Stimulated activated CD8-positive, alpha-beta memory T cell treated with anti-CD3 and anti-CD28 coated beads, Interleukin-15, amount 100 ng/mL, for 24 hours (primary cell): Measurements from ENCODE around the gene SEMA7A.
A peak's percentile ranks its signal among the peaks of the same experiment; 100 is the strongest.
"Not testable (repeated sequence)": the region's sequence is repeated elsewhere in the genome, so short reads cannot be mapped to it uniquely, and the experiment has no call there.

Experiments
- DNase-seq: peaks from one replicate; pipeline ENCODE4 v3.0.0-alpha.2; 2020; ENCODE audit warnings: low read depth

Gene SEMA7A, protein sequence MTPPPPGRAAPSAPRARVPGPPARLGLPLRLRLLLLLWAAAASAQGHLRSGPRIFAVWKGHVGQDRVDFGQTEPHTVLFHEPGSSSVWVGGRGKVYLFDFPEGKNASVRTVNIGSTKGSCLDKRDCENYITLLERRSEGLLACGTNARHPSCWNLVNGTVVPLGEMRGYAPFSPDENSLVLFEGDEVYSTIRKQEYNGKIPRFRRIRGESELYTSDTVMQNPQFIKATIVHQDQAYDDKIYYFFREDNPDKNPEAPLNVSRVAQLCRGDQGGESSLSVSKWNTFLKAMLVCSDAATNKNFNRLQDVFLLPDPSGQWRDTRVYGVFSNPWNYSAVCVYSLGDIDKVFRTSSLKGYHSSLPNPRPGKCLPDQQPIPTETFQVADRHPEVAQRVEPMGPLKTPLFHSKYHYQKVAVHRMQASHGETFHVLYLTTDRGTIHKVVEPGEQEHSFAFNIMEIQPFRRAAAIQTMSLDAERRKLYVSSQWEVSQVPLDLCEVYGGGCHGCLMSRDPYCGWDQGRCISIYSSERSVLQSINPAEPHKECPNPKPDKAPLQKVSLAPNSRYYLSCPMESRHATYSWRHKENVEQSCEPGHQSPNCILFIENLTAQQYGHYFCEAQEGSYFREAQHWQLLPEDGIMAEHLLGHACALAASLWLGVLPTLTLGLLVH

GRCh38 chr15:74433592-74434262 is at the start of gene SEMA7A:
Gene SEMA7A (minus strand): TSS chr15:74433958. CDS start chr15:74433918, 40 bp downstream.
- peak; percentile 68 for DNase-seq

DNA sequence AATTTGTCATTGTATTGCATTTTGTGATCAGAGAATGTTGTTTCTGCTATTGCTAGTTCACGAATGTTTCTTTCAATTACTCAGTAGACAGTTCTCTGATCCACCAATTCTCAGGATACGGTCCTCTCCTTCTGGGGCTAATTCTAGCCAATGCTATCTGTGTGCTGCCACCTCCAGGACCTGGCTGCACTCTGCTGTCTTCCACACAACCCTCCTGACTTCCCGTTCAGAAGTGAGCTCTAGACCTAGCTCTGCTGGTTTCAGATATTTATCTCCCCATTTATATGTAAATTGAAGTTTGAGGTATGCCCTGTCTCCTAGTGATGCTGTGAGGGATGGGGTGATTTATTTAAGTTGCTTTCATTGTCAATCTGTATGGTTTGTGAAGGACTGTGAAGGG is 48.9 kb upstream of the SEMA7A start:
- DNase-seq: no peak

GRCh38 chr15:74480364-74480763 is 46.6 kb upstream of the SEMA7A start:
- not testable (repeated sequence) for DNase-seq

DNA sequence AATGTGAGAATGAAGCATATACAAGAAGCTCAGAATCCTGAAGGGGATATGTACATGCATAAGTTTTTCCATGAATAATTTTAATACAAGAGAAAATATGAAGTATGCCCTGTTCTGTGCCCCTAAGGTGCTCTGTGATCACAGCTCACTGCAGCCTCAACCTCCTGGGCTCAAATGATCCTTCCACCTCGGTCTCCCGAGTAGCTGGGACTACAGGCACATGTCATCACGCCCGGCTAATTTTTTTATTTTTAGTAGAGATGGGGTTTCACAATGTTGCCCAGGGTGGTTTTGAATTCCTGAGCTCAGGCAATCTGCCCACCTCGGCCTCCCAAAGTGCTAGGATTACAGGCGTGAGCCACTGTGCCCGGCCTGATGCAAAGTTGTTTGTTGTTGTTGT is 37.9 kb upstream of the SEMA7A start:
- DNase-seq: not testable (repeated sequence)

DNA sequence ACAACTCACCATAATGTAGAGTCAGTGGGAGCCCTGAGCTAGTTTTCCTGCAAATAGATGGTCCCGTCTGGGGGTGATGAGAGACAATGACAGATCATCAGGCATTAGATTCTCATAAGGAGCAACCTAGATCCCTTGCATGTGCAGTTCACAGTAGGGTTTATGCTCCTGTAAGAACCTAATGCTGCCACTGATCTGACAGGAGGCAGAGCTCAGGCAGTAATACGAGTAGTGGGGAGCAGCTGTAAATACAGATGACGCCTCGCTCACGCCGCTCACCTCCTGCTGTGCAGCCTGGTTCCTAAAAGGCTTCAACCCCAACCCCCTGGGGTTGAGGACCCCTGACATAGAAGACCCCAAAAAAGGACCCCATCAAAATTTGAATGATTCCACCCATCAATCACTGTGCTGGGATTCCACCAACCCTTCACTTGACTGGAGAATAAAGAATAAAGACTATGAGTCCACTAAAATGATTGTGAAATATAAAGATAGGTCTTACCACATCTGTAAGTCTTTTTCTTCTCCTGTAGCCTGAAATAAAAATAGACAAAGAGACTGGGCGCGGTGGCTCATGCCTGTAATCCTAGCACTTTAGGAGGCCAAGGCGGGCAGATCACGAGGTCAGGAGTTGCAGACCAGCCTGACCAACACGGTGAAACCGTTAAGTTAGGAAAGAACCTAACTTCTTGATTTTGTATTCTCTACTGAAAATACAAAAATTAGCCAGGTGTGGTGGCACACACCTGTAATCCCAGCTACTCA is 37.1 kb upstream of the SEMA7A start:
- no peak for DNase-seq

- DNase-seq: no peak
These were observed 34.7 kb upstream of the SEMA7A start for GRCh38 chr15:74468341-74469032.

GRCh38 chr15:74466570-74466969 is 32.8 kb upstream of the SEMA7A start:
- DNase-seq: no peak

DNA sequence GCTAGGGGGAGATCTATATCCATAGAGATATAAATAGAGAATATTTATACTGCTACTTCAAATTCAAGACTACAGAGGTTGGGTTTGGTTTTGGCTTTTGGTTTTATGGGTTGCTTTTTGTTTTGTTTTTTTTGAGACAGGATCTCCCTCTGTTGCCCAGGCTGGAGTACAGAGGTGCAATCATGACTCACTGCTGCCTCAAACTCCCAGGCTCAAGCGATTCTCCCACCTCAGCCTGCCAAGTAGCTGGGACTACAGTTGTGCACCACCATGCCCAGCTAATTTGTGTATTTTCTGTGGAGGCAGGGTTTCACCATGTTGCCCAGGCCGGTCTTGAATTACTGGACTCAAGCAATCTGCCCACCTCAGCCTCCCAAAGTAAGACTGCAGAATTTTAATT is 31.1 kb upstream of the SEMA7A start:
- no peak for DNase-seq

DNA sequence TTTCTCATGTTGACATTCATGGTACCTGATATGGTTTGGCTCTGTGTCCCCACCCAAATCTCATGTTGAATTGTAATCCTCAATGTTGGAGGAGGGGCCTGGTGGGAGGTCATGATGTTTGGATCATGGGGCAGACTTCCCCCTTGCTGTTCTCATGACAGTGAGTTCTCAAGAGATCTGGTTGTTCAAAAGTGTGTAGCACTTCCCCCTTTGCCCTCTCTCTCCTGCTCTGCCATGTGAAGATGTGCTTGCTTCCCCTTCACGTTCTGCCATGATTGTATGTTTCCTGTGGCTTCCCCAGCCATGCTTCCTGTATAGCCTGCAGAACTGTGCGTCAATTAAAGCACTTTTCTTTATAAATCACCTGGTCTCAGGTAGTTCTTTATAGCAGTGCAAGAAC is 30.5 kb upstream of the SEMA7A start:
- DNase-seq: no peak

DNA sequence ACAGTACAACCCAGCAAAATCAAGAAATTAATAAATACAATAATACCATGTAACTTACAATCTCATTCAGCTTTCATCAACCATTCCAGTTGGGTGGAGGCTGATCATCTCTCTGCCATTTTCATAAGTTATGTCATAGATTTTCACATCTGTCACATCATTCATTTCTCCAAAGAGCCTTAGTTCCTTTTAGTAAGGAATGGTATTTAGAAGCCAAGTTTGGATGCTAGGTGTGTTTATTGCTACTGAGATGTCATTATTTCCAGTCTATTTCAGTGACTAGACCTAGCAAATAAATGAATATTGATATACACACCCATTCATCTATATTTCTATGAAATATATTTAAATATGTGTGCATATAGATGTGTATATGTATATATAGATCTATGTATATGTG is 29.9 kb upstream of the SEMA7A start:
- DNase-seq: no peak

DNA sequence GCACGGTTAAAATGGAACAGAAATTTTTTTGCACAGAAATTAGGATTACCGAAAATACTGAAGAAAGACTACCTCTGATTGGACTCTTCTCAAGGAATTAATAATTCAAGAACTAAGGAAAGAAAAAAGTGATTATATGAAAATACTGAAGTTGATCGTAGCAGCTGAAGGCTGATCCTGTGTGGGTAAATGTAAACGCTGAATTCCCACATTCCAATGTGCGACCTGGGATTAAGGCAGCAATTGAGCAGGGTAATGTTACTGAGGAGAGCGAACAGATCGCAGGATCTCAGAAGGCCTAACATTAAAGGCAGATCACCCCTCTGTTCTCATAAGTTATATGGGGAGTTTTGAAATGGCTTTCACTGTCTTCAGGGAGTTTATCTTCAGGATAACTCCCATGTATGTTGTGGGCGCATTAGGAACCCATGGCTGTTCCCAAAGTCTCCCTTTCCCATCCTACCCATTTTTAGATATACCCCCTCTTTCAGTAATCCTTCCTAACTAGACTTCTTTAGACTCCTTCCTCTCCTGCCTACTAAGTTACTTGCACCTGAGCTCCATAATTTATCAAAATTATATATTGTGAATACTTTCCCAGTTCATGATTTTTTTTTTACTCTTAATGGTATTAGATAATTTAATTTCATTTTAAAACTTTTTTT is 28.2 kb upstream of the SEMA7A start:
- DNase-seq: no peak

DNA sequence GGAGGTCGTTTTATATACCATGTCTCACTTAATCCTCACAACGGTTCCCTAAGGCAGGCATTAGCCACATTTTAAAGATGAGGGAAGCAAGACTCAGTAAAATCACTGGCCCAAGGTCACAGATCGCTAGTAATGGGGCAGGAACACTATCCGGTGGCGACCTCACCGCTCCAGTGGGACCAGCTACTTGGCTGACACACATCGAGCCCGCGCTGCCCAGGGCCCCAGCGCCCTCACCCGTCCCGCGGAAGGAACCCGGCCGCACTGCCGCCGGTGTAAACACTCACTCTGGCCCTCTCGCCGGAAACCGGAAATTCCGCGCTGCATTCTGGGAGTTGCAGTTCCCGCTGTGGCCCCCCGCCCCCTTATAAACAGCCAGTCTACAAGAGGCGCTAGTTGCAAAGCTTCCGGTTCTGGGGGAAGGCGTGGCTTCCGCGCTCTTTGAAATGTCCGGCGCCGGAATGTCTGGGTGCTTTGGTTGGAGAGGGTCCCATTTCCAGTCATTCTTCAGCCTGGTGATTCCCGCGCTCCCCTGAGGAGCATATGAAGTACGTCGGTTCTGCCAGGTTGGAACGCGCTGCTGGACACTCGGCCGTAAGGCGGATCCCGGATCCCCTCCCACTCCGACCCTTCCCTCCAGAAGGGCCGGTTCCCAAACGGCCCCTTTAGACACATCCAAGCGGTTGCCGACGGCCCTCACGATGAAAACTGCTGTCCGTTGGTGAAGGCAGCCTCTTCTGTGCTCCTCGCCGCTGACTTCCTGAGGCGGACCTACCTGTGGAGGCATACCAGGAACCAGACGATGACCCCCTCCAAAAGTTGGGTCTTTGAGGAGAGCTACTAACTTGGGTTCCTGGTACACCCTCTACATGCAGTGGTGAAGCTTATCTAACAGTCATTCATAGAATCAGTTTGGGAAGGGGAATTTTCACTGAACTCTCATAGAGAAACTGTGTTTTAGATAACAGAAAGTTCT is 27.4 kb upstream of the SEMA7A start, which contains the start of gene UBL7:
UBL7 (minus strand) TSS at position 290 of the 976 bp plus-strand sequence. CDS start 2,293 bp downstream, outside the sequence.
- DNase-seq: peak; percentile 89

DNA sequence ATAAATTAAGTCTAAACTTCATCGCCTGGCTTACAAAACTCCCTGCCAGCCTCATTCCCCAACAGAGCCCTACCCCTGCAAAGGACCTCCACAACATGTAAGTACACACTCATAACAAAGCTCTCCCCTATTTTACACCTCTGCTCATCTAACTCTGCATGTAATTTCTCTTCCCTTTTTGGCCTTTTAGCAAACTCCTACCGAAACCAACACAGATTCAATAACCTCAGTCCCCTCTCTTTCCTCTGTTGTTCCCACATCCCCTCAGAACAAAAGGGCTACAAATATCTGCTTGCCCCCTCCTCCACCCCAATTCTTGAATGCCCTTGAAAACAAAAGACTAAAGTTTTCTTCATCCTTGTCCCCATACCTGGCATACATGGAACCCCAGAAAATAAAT is 26.5 kb upstream of the SEMA7A start:
- no peak for DNase-seq

GRCh38 chr15:74459798-74460197 is 26.0 kb upstream of the SEMA7A start:
- not testable (repeated sequence) for DNase-seq

DNA sequence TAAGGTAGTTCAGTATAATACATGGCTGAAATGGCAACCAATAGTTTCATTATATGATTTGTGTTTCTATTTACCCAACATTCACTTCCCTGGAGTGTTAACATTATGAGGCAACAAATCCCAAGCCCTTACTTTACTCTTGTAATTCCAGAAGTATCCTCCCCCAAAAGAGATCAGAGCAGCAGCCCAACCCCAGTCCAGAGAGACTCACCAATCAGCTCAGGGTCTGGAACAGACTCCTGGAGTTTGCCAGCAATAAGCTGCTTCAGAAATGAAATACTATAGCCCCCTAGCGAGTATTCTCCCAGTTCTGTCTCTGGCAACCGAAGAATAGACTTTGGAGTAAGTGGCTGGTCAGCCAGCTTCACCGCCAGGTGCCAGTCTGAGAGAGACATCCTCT is 24.7 kb upstream of the SEMA7A start:
- no peak for DNase-seq

DNA sequence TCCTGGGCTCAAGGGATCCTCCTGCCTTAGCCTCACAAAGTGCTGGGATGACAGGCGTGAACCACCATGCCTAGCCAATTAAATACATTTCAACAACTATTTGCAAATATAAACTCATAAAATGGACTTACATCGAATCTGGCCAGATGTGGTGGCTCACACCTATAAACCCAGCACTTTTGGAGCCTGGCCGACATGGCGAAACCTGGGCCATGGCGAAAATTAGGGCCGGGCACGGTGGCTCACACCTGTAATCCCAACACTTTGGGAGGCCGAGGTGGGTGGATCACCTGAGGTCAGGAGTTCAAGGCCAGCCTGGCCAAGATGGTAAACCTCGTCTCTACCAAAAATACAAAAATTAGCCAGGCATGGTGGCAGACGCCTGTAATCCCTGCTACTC is 23.3 kb upstream of the SEMA7A start:
- DNase-seq: not testable (repeated sequence)

- DNase-seq: no peak
These were observed 21.2 kb upstream of the SEMA7A start for GRCh38 chr15:74454764-74455500.

DNA sequence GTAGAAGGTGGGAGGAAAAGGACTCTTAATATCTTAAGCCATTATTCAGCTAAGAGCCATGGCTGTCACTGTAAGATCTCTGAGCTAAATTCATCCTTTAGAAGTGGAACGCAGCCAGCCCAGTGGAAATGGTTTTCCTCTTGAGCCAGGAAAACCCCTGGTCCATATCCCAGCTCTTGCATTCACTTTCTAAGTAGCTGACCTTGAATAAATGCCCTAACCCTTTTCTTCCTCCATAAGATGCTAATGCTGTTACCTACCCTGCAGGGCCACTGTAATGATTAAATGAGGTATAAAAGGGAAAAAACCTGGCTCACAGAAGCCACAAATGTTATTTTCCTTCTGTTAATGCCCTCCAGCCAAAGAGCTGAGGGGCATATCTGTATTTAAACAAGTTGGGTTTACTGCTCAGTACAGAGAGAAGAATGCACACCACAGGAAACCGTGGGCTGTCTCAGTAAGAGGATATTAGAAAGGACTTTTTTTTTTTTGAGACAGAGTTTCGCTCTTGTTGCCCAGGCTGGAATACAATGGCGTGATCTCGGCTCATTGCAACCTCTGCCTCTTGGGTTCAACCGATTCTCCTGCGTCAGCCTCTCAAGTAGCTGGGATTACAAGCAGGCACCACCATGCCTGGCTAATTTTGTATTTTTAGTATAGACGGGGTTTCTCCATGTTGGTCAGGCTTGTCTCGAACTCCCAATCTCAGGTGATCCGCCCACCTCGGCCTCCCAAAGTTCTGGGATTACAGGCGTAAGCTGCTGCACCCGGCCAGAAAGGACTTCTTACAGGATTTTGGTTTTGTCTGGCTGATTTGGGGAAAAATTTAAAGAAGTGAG is 20.4 kb upstream of the SEMA7A start:
- no peak for DNase-seq
